HepG2 (cell line): ENCODE results near the gene NOL12. TPM values are rescaled to one million over a fixed set of nuclear protein-coding genes. Genes with fewer than 3 reads are reported as not detected.

ENCODE experiments used
- ATAC-seq: fragments of 200-7000 bp; cut with Tn5 transposase; 3 replicates; pipeline ENCODE4 v1.9.1; 2020; ENCODE audit warnings: mild to moderate bottlenecking, moderate library complexity
- BruUV-seq: library from RNA; stranded (reverse); fragments of 400-500 nt; replicated peaks from 2 replicates; lab custom pipeline; 2021; lab: Mats Ljungman, UMichigan
- CTCF ChIA-PET: fragments of 300-600 bp; formaldehyde crosslinking; extraction: SDS; loops from one replicate; lab custom pipeline; 2021; ENCODE audit warnings: low total read pairs, inconsistent platforms, low intra/inter-chr PET ratio; lab: Yijun Ruan, JAX
- POLR2A ChIA-PET: fragments of 350-600 bp; sonication (Branson Sonifier 250); formaldehyde crosslinking; loops from one replicate; lab custom pipeline; 2020; ENCODE audit warnings: antibody characterized with exemption, inconsistent platforms; lab: Yijun Ruan, JAX
- DNase-seq: peaks from one replicate; pipeline ENCODE4 v3.0.0-alpha.2; 2015; ENCODE audit warnings: low spot score
- FAIRE-seq: peaks from 3 replicates; lab custom pipeline; 2011; peaks lifted over from hg19 to GRCh38; lab: Jason Lieb, UNC
- H2AFZ ChIP-seq: one replicate; pipeline ENCODE4 v1.6.1; 2011; ENCODE audit warnings: low read length, inconsistent platforms
- H3K27ac ChIP-seq: fragments of 300-600 bp; 3 replicates; pipeline ENCODE4 v1.8.0; 2011; ENCODE audit warnings: mixed run types, mild to moderate bottlenecking, mixed read lengths, low read length, inconsistent platforms; ENCODE audit not compliant: insufficient read depth; ENCODE audit errors: extremely low read length
- H3K27me3 ChIP-seq, 2 experiments: fragments of 200-600 bp in 1 of 2; 2 replicates in 1 of 2; 3 replicates in 1 of 2; pipeline versions ENCODE4 v1.6.0 to v1.8.0; 2011; ENCODE audit warnings: low read length in 2 of 2, mild to moderate bottlenecking in 2 of 2, moderate library complexity in 2 of 2, inconsistent platforms in 1 of 2; ENCODE audit not compliant: insufficient read depth in 2 of 2, control insufficient read depth in 1 of 2
- H3K36me3 ChIP-seq, 2 experiments: fragments of 200-600 bp in 1 of 2; replicated peaks in 1 of 2; 2 replicates in 1 of 2; 3 replicates in 1 of 2; pipeline versions ENCODE4 v1.5.1 to v1.8.0; 2011; ENCODE audit warnings: low read length in 2 of 2, inconsistent platforms in 1 of 2; ENCODE audit not compliant: insufficient read depth in 2 of 2, control insufficient read depth in 1 of 2
- H3K4me1 ChIP-seq: 2 replicates; pipeline ENCODE4 v1.5.1; 2012; ENCODE audit warnings: low read length, inconsistent platforms; ENCODE audit not compliant: insufficient read depth
- H3K4me2 ChIP-seq: 2 replicates; pipeline ENCODE4 v1.6.0; 2011; ENCODE audit warnings: low read depth, low read length, inconsistent platforms
- H3K4me3 ChIP-seq, 3 experiments: fragments of 200-600 bp in 1 of 3; sonication (generic), shearing (Covaris generic) in 1 of 3; replicated peaks in 1 of 3; 2 replicates each; pipeline ENCODE4 v1.5.1; 2011 to 2016; ENCODE audit warnings: low read length in 3 of 3, inconsistent platforms in 2 of 3, low read depth in 2 of 3, mild to moderate bottlenecking in 2 of 3, control low read depth in 1 of 3, mixed read lengths in 1 of 3; ENCODE audit not compliant: insufficient read depth in 1 of 3
- H3K79me2 ChIP-seq: one replicate; pipeline ENCODE4 v1.6.1; 2011; ENCODE audit warnings: low read length, inconsistent platforms; ENCODE audit not compliant: insufficient read depth
- H3K9ac ChIP-seq: 2 replicates; pipeline ENCODE4 v1.6.0; 2011; ENCODE audit warnings: mild to moderate bottlenecking, low read depth, low read length, inconsistent platforms; ENCODE audit not compliant: insufficient read depth
- H3K9me3 ChIP-seq: 2 replicates; pipeline ENCODE4 v1.5.1; 2012; ENCODE audit warnings: mild to moderate bottlenecking, low read length
- H4K20me1 ChIP-seq: 2 replicates; pipeline ENCODE4 v1.6.0; 2011; ENCODE audit warnings: inconsistent platforms, mild to moderate bottlenecking, low read length, moderate library complexity; ENCODE audit not compliant: insufficient read depth
- KLF15 ChIP-seq: sonication (generic); formaldehyde crosslinking; IDR thresholded peaks from 2 replicates; pipeline ENCODE4 v1.8.1; 2023; ENCODE audit warnings: borderline replicate concordance, mild to moderate bottlenecking, inconsistent platforms, missing genetic modification reagents, mixed read lengths
- RORA ChIP-seq: sonication (generic); formaldehyde crosslinking; IDR thresholded peaks from 2 replicates; pipeline ENCODE4 v1.5.0; 2020; ENCODE audit warnings: mild to moderate bottlenecking, missing genetic modification reagents, moderate library complexity
- TAF15 ChIP-seq: fragments of 200-400 bp; formaldehyde crosslinking; IDR thresholded peaks from one replicate; pipeline ENCODE4 v1.6.1; 2018; ENCODE audit warnings: mild to moderate bottlenecking, low read depth, low read length; ENCODE audit not compliant: poor library complexity, severe bottlenecking
- ZNF605 ChIP-seq: sonication (generic); formaldehyde crosslinking; IDR thresholded peaks from 2 replicates; pipeline ENCODE4 v1.8.0; 2022; ENCODE audit warnings: mild to moderate bottlenecking, missing genetic modification reagents
- WGBS: methylation state at CpG from one replicate; pipeline ENCODE4 v1.1.6; 2017; ENCODE audit warnings: low lambda C conversion rate; 5-methylcytosine and 5-hydroxymethylcytosine counted together
- in situ Hi-C: cut with HindIII; loops from 2 replicates; pipeline ENCODE4 v1.10.0; 2017; ENCODE audit warnings: low pct_unique_long_range_greater_than_20kb; ENCODE audit not compliant: extremely low pct_ligation_motif_present
- intact Hi-C: fragments of 100-400 bp; cut with micrococcal nuclease; formaldehyde crosslinking; loops from one replicate; pipeline ENCODE4 v1.10.0; 2022; ENCODE audit not compliant: unreplicated experiment
- polyA plus RNA-seq, 8 experiments: library from polyadenylated mRNA; depleted of rRNA in 3 of 8; stranded (reverse) in 7 of 8; unstranded in 1 of 8; fragments of >200 nt; fragmentation: Illumina TruSeq in 4 of 8; extraction: Trizol in 4 of 8; gene quantifications; 2 replicates each; pipeline versions ENCODE4 v1.2.1 to v1.2.3, GENCODE V29; 2011 to 2016; ENCODE audit warnings: low read depth in 4 of 8, missing spikeins in 1 of 8, mixed read lengths in 1 of 8; ENCODE audit not compliant: insufficient read depth in 1 of 8
- total RNA-seq, 5 experiments: library from RNA; depleted of rRNA; stranded (reverse); fragments of >200 nt; fragmentation: Illumina TruSeq; extraction: Trizol; gene quantifications; 2 replicates each; pipeline ENCODE4 v1.2.3, GENCODE V29; 2016; ENCODE audit warnings: low read depth in 1 of 5
- TF ChIP-seq, protein P1 (sequence below): sonication (generic); formaldehyde crosslinking; IDR thresholded peaks from 2 replicates; pipeline ENCODE4 v1.5.1; 2020; ENCODE audit warnings: mild to moderate bottlenecking, missing genetic modification reagents, moderate library complexity
- TF ChIP-seq, protein P2 (sequence below): IDR thresholded peaks from 2 replicates; pipeline ENCODE4 v1.6.1; 2012; ENCODE audit warnings: inconsistent platforms
- TF ChIP-seq, protein P3 (sequence below): sonication (generic); formaldehyde crosslinking; IDR thresholded peaks from 2 replicates; pipeline ENCODE4 v1.8.1; 2023; ENCODE audit warnings: mild to moderate bottlenecking, inconsistent platforms, moderate library complexity, missing genetic modification reagents, borderline replicate concordance
- TF ChIP-seq, protein P4 (sequence below), 2 experiments: sonication (generic) in 1 of 2; formaldehyde crosslinking in 1 of 2; IDR thresholded peaks; 2 replicates each; pipeline versions ENCODE4 v1.5.1 to v1.6.1; 2011 to 2020; ENCODE audit warnings: borderline replicate concordance in 1 of 2, low read depth in 1 of 2, low read length in 1 of 2, mild to moderate bottlenecking in 1 of 2, missing genetic modification reagents in 1 of 2, moderate library complexity in 1 of 2
- TF ChIP-seq, protein P5 (sequence below): sonication (generic); formaldehyde crosslinking; IDR thresholded peaks from 2 replicates; pipeline ENCODE4 v1.4.0; 2020; ENCODE audit warnings: mild to moderate bottlenecking, missing genetic modification reagents, borderline replicate concordance

The NOL12 gene
- total and polyA plus RNA-seq, 2 of the 13 experiments (the other 11 are each of a cell fraction or from before 2014, with no cell fraction given) = 14.3 to 31.4 TPM

DNA sequence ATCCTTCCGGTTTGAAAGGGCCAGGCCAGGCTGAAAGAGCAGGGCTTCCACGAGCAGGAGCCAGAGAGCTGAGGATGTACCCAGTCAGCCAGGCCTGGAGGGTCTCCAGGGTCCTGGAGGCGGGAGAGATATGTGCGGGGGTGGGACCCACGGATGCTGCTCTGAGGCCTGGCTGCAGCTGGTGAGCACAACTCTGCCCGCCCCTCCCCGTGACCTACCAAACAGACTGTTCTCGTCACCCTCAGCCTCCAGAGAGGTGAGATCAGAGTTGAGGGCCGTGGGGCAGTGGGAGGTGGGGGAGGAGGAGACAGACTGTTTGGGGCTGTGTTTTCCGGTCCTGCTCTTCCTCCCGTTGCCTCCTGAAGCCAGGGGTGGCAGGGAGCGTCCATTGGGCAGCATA is 52.9 kb downstream of the NOL12 start:
- H3K4me1 ChIP-seq = peaks cover 62% of the 10 kb centered on the region
- no peak overlapping the region for H3K4me3 ChIP-seq
- WGBS = 27% methylated on average over 2 of the region's 12 CpGs
- H3K27me3 ChIP-seq = no peaks in the 10 kb centered on the region
- no peak overlapping the region for H3K27ac ChIP-seq
- H3K4me2 ChIP-seq = no peak overlapping the region
- H3K9ac ChIP-seq = no peak overlapping the region
- DNase-seq (no peak), ATAC-seq (no peak), FAIRE-seq (no peak)
- no TSS peak for BruUV-seq
- no peaks in the 10 kb centered on the region for H3K36me3 ChIP-seq
- POLR2A ChIA-PET = no interaction called here
- intact Hi-C loops (loop anchor here (5.0 kb wide), 1 partner anchor 57 kb away; no protein-coding TSS in a partner anchor), in situ Hi-C loops (no loop called here)
- H2AFZ ChIP-seq = no peak overlapping the region
- H3K79me2 ChIP-seq = no peaks in the 10 kb centered on the region
- no peaks in the 10 kb centered on the region for H4K20me1 ChIP-seq
- CTCF ChIA-PET = no interaction called here
- H3K9me3 ChIP-seq = no peaks in the 10 kb centered on the region
- TF ChIP-seq, protein P1, sequence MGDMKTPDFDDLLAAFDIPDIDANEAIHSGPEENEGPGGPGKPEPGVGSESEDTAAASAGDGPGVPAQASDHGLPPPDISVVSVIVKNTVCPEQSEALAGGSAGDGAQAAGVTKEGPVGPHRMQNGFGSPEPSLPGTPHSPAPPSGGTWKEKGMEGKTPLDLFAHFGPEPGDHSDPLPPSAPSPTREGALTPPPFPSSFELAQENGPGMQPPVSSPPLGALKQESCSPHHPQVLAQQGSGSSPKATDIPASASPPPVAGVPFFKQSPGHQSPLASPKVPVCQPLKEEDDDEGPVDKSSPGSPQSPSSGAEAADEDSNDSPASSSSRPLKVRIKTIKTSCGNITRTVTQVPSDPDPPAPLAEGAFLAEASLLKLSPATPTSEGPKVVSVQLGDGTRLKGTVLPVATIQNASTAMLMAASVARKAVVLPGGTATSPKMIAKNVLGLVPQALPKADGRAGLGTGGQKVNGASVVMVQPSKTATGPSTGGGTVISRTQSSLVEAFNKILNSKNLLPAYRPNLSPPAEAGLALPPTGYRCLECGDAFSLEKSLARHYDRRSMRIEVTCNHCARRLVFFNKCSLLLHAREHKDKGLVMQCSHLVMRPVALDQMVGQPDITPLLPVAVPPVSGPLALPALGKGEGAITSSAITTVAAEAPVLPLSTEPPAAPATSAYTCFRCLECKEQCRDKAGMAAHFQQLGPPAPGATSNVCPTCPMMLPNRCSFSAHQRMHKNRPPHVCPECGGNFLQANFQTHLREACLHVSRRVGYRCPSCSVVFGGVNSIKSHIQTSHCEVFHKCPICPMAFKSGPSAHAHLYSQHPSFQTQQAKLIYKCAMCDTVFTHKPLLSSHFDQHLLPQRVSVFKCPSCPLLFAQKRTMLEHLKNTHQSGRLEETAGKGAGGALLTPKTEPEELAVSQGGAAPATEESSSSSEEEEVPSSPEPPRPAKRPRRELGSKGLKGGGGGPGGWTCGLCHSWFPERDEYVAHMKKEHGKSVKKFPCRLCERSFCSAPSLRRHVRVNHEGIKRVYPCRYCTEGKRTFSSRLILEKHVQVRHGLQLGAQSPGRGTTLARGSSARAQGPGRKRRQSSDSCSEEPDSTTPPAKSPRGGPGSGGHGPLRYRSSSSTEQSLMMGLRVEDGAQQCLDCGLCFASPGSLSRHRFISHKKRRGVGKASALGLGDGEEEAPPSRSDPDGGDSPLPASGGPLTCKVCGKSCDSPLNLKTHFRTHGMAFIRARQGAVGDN (CRISPR knock-in tag) = peak; percentile 43; the same call in 1 of the 2 replicates
- TF ChIP-seq ZNF605 (CRISPR knock-in tag) = no peak
- TF ChIP-seq, protein P2, sequence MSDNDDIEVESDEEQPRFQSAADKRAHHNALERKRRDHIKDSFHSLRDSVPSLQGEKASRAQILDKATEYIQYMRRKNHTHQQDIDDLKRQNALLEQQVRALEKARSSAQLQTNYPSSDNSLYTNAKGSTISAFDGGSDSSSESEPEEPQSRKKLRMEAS = no peak
- TF ChIP-seq, protein P3, sequence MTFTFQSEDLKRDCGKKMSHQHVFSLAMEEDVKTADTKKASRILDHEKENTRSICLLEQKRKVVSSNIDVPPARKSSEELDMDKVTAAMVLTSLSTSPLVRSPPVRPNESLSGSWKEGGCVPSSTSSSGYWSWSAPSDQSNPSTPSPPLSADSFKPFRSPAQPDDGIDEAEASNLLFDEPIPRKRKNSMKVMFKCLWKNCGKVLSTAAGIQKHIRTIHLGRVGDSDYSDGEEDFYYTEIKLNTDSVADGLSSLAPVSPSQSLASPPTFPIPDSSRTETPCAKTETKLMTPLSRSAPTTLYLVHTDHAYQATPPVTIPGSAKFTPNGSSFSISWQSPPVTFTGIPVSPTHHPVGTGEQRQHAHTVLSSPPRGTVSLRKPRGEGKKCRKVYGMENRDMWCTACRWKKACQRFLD = no peak
- no peak for TF ChIP-seq RORA
- TF ChIP-seq, protein P4, sequence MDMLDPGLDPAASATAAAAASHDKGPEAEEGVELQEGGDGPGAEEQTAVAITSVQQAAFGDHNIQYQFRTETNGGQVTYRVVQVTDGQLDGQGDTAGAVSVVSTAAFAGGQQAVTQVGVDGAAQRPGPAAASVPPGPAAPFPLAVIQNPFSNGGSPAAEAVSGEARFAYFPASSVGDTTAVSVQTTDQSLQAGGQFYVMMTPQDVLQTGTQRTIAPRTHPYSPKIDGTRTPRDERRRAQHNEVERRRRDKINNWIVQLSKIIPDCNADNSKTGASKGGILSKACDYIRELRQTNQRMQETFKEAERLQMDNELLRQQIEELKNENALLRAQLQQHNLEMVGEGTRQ (IDR thresholded peaks at IDR 0.05; ENCODE audit: low read depth, low read length) = no peak
- TF ChIP-seq, protein P4 (CRISPR knock-in tag; IDR thresholded peaks at IDR 0.05; ENCODE audit: borderline replicate concordance) = 0 out of 2 replicates have a peak, but pooled peaks have one; percentile 10
- TF ChIP-seq, protein P5, sequence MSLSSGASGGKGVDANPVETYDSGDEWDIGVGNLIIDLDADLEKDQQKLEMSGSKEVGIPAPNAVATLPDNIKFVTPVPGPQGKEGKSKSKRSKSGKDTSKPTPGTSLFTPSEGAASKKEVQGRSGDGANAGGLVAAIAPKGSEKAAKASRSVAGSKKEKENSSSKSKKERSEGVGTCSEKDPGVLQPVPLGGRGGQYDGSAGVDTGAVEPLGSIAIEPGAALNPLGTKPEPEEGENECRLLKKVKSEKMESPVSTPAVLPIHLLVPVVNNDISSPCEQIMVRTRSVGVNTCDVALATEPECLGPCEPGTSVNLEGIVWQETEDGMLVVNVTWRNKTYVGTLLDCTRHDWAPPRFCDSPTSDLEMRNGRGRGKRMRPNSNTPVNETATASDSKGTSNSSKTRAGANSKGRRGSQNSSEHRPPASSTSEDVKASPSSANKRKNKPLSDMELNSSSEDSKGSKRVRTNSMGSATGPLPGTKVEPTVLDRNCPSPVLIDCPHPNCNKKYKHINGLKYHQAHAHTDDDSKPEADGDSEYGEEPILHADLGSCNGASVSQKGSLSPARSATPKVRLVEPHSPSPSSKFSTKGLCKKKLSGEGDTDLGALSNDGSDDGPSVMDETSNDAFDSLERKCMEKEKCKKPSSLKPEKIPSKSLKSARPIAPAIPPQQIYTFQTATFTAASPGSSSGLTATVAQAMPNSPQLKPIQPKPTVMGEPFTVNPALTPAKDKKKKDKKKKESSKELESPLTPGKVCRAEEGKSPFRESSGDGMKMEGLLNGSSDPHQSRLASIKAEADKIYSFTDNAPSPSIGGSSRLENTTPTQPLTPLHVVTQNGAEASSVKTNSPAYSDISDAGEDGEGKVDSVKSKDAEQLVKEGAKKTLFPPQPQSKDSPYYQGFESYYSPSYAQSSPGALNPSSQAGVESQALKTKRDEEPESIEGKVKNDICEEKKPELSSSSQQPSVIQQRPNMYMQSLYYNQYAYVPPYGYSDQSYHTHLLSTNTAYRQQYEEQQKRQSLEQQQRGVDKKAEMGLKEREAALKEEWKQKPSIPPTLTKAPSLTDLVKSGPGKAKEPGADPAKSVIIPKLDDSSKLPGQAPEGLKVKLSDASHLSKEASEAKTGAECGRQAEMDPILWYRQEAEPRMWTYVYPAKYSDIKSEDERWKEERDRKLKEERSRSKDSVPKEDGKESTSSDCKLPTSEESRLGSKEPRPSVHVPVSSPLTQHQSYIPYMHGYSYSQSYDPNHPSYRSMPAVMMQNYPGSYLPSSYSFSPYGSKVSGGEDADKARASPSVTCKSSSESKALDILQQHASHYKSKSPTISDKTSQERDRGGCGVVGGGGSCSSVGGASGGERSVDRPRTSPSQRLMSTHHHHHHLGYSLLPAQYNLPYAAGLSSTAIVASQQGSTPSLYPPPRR (CRISPR knock-in tag) = no peak
- TF ChIP-seq TAF15 = no peak
- TF ChIP-seq KLF15 = no peak
